NCI-H2196 (cell line): ENCODE measurements around the gene FGA.

ENCODE experiments used
- DNase-seq: peaks from one replicate; lab custom pipeline; 2025; ENCODE audit not compliant: unreplicated experiment; lab: John Stamatoyannopoulos, UW

FGA gene

DNA sequence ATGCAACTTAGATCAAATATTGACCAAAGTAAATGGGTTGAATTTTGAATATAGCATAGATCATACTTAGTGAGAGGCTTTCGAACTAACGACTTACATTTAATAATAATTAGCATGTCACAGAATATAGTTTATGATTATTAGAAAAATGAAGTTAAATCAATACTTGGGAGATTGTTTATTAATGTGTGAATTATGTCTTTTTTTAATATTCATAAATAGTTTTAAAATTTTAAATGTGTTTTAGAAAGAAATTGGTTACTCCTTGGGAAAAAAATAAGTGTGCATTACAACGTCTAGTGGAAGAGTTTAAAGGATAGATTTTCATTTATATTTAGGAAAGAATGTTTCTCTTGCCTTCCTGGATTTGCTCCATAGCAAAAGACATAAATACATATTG, 7.3 kb downstream of the FGA start:
- no peak for DNase-seq

DNA sequence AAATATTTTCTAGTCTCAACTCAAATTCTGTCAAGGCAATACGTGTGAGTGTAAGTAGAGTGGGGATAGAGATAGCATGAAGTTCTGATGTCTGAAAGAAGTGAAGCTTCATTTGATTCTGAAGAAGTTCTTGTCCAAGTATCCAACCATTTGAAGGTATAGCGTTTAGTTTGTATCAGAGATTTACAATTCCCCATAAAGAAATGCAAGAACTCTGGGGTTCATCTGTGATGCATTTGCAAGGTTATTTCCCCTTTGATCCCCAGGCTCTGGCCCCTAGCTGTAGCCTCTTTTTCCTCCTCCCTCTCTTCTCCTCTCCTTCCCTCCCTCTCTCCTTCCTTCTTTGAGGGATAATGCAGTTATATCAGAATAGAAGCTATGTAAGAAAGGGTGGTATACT, 7.8 kb downstream of the FGA start:
- DNase-seq: no peak

DNA sequence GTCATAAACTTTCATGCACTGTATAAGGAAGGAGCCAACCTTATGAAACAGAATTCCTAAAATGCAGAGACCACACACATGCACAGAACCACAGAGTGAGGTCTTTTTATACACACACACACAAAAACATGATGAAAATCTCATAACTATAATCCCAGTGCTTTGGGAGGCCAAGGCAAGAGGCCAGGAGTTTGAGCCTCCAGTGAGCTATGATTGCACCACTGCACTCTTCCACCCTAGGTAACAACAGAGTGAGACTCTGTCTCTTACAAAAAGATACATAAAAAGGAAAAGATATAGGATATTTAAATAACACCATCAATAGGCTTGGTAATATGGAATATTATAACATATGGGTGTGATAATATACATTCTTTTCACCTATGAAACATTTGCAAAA, 10.6 kb downstream of the FGA start:
- DNase-seq: no peak

DNA sequence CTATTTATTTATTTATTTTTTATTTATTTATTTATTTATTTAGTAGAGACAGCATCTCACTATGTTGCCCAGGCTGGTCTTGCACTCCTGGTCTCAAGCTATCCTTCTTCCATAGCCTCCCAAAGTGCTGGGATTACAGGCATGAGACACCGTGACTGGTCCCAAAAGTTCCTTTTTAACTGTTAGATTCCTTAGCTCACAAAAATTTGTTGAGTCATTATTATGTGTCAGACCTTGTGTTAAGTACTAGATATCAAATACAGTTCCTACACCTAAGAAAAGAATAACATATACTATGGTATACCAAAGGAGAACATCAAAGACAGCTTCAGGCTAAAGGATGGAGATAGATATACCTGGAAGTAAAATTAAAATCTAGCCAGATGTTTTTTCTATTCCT, 11.6 kb downstream of the FGA start:
- no peak for DNase-seq

DNA sequence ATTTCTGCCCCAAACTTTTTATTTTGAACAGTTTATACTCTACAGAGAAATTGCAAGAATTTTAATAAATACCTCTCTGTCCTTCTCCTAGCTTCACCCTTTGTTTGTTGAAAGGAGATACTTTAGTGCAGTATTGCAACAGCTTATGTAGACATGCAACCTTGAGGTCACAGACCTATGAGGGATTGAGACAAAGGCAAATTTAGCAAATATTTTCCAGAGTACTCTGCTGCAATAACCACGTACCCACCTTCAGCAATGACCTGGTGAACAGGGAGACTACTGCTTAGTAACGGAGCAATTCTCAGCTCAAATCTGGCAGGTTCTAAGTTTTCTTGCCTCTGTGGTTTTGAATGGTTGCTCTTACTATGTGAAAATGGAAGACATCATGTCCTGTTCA, 13.2 kb downstream of the FGA start:
- no peak for DNase-seq

DNA sequence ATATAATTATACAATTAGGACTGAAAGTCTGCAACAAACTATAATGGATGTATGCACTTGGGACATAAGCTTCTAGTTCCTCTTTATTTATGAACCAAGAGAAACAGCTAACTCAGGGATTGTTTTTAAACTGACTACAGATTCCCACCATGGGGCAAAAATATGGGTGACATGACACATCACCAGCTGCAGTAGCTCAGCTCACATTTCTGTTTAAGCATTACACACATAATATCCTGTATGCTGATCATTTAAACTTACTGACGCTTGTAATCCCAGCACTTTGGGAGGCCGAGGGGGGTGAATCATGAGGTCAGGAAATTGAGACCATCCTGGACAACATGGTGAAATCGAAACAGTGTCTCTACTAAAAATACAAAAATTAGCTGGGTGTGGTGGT, 16.2 kb downstream of the FGA start:
- DNase-seq: no peak

DNA sequence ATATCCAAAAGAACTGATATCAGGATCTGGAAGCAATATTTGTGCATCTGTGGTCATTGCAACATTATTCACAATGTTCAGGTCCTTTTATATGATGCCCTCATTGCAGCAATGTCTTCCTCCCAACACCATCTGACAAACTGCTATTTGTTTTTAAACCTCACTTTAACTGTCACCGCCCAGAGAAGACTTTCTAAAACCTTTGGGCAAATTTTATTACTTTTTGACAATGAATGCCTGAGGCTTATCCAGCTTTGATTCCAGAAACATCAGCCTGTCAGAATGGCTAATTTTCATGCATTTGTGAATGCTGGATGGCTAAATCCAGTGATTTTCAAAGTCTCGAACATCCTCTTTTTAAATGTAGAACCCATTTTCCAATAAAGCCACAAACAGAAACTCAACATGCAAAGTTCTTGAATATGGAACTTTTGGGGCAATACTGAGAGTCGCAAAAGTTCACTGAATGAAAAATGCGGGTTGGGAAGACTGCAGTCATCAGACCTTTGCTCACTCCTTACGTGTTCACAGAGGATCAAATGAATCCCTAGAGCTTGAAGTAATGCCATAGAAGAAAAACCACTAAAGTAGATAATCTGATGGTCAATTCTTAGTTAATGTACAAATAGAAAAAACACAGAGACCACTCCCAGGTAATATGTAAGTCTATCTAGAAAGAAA, 17.2 kb downstream of the FGA start:
- DNase-seq: no peak

DNA sequence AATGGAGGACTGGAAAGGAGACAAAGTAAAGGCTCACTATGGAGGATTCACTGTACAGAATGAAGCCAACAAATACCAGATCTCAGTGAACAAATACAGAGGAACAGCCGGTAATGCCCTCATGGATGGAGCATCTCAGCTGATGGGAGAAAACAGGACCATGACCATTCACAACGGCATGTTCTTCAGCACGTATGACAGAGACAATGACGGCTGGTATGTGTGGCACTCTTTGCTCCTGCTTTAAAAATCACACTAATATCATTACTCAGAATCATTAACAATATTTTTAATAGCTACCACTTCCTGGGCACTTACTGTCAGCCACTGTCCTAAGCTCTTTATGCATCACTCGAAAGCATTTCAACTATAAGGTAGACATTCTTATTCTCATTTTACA, 21.0 kb downstream of the FGA start:
- no peak for DNase-seq

DNA sequence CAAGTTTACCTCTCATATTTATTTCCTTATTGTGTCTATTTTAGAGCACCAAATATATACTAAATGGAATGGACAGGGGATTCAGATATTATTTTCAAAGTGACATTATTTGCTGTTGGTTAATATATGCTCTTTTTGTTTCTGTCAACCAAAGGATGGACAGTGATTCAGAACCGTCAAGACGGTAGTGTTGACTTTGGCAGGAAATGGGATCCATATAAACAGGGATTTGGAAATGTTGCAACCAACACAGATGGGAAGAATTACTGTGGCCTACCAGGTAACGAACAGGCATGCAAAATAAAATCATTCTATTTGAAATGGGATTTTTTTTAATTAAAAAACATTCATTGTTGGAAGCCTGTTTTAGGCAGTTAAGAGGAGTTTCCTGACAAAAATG, 21.5 kb downstream of the FGA start:
- DNase-seq: no peak

DNA sequence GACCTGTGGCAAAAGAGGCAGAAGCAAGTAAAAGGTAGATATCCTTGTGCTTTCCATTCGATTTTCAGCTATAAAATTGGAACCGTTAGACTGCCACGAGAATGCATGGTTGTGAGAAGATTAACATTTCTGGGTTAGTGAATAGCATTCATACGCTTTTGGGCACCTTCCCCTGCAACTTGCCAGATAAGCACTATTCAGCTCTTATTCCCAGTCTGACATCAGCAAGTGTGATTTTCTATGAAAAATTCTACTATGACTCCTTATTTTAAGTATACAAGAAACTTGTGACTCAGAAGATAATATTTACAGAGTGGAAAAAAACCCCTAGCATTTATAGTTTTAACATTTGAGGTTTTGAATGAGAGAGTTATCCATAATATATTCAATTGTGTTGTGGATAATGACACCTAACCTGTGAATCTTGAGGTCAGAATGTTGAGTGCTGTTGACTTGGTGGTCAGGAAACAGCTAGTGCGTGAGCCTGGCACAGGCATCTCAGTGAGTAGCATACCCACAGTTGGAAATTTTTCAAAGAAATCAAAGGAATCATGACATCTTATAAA, 23.8 kb downstream of the FGA start:
- DNase-seq: no peak

DNA sequence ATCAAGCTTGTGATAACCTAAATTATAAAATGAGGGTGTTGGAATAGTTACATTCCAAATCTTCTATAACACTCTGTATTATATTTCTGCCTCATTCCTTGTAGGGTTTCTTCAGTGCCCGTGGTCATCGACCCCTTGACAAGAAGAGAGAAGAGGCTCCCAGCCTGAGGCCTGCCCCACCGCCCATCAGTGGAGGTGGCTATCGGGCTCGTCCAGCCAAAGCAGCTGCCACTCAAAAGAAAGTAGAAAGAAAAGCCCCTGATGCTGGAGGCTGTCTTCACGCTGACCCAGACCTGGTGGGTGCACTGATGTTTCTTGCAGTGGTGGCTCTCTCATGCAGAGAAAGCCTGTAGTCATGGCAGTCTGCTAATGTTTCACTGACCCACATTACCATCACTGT, 24.8 kb downstream of the FGA start:
- DNase-seq: no peak

DNA sequence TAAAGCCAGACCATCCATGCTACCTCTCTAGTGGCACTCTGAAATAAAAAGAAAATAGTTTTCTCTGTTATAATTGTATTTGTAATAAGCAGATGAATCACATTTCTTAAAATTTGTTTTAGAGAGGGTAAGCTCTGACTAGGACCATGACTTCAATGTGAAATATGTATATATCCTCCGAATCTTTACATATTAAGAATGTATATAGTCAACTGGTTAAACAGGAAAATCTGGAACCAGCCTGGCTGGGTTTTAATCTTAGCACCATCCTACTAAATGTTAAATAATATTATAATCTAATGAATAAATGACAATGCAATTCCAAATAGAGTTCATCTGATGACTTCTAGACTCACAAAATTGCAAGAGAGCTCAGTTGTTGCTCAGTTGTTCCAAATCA, 26.2 kb downstream of the FGA start:
- DNase-seq: no peak

DNA sequence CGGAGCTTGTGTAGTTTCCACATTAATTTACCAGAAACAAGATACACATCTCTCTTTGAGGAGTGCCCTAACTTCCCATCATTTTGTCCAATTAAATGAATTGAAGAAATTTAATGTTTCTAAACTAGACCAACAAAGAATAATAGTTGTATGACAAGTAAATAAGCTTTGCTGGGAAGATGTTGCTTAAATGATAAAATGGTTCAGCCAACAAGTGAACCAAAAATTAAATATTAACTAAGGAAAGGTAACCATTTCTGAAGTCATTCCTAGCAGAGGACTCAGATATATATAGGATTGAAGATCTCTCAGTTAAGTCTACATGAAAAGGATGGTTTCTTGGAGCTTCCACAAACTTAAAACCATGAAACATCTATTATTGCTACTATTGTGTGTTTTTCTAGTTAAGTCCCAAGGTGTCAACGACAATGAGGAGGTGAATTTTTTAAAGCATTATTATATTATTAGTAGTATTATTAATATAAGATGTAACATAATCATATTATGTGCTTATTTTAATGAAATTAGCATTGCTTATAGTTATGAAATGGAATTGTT, 27.8 kb downstream of the FGA start, which contains the start of gene FGB:
Gene FGB (plus strand): TSS at position 315 of the 558 bp plus-strand sequence. CDS start 8 bp downstream, at position 323.
- DNase-seq: no peak

DNA sequence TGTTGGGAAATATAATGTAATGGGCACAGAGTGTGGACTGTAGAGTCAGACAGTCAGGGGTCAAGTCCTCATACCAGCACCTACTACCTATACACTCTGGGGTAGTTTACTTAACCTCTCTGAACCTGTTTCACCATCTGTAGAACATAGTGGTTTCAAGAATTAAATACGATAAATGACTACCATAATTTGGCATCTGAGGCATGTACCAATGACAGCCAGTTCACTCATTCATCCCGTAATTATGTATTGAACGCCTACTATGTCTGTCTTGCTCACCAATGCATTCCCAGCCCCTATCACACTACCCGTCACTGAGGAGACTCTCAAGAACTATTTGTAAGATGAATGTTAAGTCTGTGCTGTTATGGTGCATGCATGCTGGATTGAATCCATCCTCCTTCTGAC, 29.7 kb downstream of the FGA start:
- no peak for DNase-seq

DNA sequence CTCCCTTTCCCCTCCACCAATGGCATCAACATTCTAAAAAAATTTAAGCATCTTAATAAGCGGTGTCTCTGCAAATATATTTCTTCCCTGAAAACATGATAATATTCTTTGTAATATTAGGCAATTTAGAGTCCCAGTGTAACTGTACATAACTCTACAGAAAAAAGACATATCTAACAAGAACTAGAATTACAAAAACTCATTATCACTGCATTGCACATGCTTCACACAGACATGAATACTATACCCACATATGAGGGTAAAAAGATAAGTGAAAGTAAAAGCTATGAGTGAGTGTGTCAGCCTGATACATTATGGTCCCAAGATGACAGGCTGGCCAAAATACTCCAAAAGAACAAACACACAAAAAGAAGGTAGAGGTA, 30.1 kb downstream of the FGA start:
- no peak for DNase-seq

DNA sequence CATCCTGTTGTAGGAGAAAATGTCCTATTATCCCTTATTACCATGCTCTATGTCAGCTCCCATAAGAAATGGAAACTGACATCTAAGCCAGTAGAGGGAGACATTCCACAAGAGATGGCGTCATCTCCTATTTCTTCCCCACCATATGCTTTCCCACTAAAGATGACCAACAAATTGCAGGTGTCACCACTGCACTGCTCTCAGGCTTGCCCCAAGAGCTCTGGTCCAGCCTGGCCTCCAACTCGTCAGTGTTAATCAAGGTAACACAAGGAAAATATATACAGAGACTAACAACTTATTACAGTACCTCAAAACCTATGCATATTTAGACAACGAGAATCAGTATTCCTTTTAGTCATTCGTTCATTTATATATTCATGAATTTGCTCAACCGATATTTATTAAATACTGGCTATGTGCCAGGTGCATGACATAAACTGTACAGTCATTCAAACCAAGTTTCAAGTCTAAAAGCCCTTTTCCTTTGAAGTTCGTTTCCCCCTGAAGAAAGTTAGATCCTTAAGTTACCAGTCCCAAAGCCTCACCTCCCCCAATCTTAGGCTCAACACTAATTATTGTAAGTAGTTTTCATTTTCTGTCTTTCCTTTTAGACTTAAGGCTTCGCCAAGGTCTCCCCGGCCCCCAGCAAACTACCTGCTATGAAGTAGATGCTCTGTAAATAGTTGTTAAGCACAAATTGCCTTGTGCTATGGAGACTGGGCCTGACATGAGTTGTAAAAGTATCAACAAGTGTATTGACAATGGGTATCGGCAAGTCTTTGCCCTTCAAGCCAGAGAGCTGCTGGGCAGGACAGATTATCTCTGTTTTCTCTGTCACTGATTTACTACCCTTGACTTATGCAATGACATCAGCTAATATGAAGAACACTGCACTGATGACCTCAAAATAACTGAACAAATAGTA, 30.8 kb downstream of the FGA start:
- DNase-seq: no peak

DNA sequence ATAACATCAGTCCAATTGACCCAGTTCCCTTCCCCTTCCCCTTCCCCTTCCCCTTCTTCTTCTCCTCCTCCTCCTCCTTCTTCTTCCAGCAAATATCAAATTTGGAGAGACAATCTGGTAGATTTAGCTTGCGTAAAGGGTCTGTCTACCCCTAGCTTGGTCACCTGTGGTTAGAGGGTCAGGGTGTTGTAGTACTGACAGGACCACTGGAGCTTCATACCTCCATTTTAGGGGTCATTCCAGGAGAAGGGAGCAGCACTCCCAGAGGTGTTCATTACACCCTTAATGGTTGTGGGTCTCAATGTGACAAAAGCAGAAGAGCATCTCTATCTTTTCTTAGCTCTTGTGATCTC, 31.4 kb downstream of the FGA start:
- DNase-seq: no peak

DNA sequence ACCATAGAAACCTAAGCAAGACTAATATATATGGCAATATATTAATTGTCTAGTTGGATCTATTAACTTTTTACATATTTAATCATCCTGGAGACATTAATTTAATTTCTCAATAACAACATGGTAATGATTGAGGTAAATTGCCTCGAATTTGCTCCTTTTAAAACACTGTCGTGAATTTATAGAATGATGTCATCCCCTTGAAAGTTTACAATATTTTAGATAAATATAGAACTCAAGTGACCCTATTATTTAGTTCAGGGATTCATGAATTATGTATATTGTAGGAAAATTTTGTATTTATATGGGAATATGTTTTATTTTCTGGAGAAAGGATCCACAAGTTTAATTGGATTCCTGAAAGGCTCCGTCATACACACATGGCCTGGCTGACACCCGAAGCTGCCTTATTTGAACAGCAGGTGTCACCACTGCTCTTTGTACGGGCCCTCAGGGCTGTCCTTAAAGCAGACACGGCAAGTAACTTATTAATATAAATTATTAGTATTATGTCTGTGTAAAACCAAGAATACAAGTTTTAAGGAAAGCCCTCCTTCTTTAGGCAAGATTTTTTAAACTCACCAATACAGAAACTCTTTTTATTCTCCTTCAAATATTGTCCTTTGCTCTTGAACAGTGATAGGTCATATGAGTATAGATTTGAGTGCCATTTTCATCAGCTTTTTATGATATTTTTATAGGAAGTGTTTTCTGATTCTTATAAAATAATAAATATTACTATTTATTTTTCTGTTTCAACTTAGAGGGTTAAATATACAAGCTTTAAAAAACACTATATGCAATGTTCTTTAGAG, 38.5 kb downstream of the FGA start:
- DNase-seq: peak; percentile 27

DNA sequence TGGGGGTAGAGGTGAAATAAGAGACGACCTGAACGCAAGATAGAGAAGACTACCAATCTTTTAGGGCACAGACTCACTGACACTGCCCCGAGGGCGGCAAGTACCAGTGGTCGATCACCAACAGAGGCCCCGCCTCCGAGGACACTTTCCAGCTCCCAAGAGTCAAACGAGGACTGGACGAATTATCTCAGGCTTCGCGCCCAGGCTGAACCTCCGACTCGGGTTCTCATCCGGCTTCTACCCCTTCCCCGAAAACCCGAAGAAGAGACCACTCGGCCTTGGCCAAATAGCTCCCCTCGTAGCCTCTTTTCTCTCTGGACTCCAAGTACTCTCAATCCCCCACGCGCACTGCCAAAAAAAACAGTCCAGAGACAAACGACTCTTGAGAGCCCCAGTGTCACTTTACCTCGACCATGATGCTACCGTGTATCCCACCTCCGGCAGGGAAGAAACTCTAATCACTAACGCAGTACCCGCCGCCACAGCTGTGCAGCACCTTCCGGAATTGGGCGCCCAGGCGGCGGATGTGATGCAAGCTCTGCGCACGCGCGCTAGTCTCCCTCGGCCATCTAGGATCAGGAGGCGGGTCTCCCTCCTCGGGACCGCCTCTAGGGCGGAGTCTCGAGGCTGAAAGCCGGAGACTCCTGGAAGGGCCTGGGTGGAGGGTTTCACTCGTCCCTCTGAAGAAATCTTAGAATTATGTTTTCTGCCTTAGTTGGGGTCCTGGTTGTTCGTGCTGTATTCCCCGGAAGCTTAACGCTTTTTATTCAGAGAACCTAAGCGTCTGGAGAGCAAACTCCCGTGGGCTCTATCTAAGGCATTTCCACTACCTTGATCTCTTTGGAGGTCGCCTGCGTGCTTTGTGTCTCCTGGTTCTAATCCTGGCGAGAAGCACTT, 40.4 kb downstream of the FGA start, which contains the start of gene PLRG1:
Gene PLRG1 (minus strand): TSS at position 507 of the 897 bp plus-strand sequence. CDS start 92 bp downstream, at position 415.
- peak; percentile 91 for DNase-seq

DNA sequence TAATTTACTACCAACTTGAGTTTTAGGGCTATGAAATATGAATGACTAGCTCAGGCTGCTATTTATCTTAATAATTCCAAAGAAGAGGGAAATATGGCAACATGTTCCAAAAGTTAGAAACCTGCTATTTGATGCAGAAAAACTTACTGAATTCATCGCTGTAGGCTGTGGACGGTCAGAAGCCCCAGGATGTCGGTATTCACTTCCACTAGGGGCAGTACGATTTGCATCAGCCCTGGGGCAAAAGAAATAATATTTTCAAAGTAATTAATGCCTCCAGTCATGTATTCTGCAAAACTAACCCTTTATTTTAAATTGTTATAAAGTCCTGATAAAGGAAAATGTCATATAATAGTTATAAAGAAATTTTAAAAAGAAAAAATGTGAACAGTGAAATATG, 44.9 kb downstream of the FGA start:
- no peak for DNase-seq
